ENCODE measurements around the gene AFF1. TPM values are rescaled to one million over a fixed set of nuclear protein-coding genes. Genes with fewer than 3 reads are reported as not detected.

Gene AFF1
- total and polyA plus RNA-seq, 4 donors = 7.2 to 42.8 (median 21.5) TPM

DNA sequence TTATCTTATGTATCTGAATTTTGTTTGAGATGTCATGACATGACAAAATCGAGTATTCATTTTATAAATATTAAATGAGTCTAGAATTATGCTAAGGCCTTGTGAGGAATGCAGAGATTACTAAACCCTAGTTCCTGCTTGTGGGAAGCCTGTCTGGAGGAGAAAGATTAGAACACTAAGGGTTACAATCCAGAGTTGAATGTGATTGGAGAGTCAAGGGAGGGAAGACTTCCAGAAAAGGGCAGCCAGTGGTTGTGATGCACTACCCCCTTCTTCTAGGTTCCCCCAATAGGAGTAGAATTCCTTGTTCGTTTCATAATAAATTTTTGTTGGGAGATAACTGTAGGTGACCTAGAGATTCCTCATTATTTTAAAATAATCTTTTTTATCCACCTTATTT, 141.1 kb downstream of the AFF1 start:
- Histone ChIP-seq H3K4me3 (ENCODE audit: low read depth in 1 of 3, low read length in 3 of 3) (no peak overlapping the region), H3K27ac (ENCODE audit: low read depth in 1 of 2, low read length in 2 of 2) (no peak overlapping the region), H3K4me1 (ENCODE audit: control insufficient read depth in 4 of 4, insufficient read depth in 4 of 4, low read length in 3 of 4) (peaks cover 10 to 25% (median 16%) of the 10 kb centered on the region in 4 donors), H3K9ac (ENCODE audit: low read depth in 1 of 2, low read length in 2 of 2) (no peak overlapping the region), H3K9me3 (ENCODE audit: control insufficient read depth in 4 of 4, low read length in 3 of 4) (no peaks in the 10 kb centered on the region), H3K27me3 (ENCODE audit: control insufficient read depth in 4 of 4, insufficient read depth in 4 of 4, low read length in 3 of 4) (no peaks in the 10 kb centered on the region), H3K36me3 (ENCODE audit: control insufficient read depth in 4 of 4, insufficient read depth in 3 of 4, low read depth in 1 of 4, low read length in 3 of 4) (no peaks in the 10 kb centered on the region)
- DNase-seq (ENCODE audit: low spot score) = no peak
- TF ChIP-seq CTCF (IDR thresholded peaks at IDR 0.05; ENCODE audit: low read depth, low read length, missing input control) (no peak), JUND (IDR thresholded peaks at IDR 0.05) (no peak), MAX (IDR thresholded peaks at IDR 0.05) (no peak), REST (IDR thresholded peaks at IDR 0.05) (no peak), YY1 (IDR thresholded peaks at IDR 0.05) (no peak), NR2F2 (IDR thresholded peaks at IDR 0.05) (no peak), TAF1 (conservative IDR thresholded peaks at IDR 0.05) (no peak), HNF4A (conservative IDR thresholded peaks at IDR 0.05) (no peak), FOXA2 (IDR thresholded peaks at IDR 0.05) (no peak), SP1 (IDR thresholded peaks at IDR 0.05) (no peak), GABPA (IDR thresholded peaks at IDR 0.05 in 1 of 2, conservative IDR thresholded peaks at IDR 0.05 in 1 of 2) (no peak), RXRA (IDR thresholded peaks at IDR 0.05) (no peak)
- TF ChIP-seq, protein P1, sequence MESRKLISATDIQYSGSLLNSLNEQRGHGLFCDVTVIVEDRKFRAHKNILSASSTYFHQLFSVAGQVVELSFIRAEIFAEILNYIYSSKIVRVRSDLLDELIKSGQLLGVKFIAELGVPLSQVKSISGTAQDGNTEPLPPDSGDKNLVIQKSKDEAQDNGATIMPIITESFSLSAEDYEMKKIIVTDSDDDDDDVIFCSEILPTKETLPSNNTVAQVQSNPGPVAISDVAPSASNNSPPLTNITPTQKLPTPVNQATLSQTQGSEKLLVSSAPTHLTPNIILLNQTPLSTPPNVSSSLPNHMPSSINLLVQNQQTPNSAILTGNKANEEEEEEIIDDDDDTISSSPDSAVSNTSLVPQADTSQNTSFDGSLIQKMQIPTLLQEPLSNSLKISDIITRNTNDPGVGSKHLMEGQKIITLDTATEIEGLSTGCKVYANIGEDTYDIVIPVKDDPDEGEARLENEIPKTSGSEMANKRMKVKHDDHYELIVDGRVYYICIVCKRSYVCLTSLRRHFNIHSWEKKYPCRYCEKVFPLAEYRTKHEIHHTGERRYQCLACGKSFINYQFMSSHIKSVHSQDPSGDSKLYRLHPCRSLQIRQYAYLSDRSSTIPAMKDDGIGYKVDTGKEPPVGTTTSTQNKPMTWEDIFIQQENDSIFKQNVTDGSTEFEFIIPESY (IDR thresholded peaks at IDR 0.05) = no peak
- 85% methylated on average over 2 of the region's 2 CpGs for WGBS

DNA sequence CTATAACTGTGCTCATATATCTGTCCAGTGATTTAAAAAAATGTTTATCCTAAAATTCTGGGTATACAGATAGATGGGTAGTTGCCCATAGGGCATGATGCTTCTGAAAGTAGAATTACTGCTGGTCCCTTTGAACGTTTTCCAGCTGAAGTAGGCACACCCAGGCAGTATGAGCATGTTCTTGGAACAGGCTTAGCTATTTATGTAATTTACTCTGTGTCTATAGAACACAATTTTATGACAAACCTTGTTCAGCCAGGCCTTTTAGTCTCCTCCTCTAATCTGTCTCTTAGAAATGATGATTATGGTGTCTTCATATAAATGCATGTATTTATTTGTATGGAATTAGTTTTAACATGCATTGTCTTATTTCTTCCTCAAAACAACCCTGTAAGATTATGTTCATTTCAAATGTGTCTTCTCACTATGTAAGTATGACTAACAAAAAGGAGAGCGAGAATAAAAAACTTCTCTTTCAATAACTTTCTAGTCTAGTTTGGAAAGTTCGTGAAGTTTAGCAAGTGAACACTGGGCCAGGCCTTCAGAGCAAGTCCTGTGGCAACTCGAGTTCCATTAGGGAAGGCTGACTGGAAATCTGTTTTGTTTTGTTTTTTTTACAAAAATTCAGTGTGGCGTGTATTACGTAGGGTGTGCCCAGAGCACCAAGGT, 142.0 kb downstream of the AFF1 start:
- no peaks in the 10 kb centered on the region for H3K36me3 ChIP-seq (ENCODE audit: control insufficient read depth in 4 of 4, insufficient read depth in 3 of 4, low read depth in 1 of 4, low read length in 3 of 4)
- WGBS = 91% methylated on average over 6 of the region's 6 CpGs
- no peak for DNase-seq (ENCODE audit: low spot score)
- H3K27ac ChIP-seq (ENCODE audit: low read depth in 1 of 2, low read length in 2 of 2) = no peak overlapping the region
- H3K27me3 ChIP-seq (ENCODE audit: control insufficient read depth in 4 of 4, insufficient read depth in 4 of 4, low read length in 3 of 4) = no peaks in the 10 kb centered on the region
- TF ChIP-seq TAF1 (conservative IDR thresholded peaks at IDR 0.05) (no peak), NR2F2 (IDR thresholded peaks at IDR 0.05) (no peak)
- TF ChIP-seq, protein P1 (IDR thresholded peaks at IDR 0.05) = no peak
- no peak overlapping the region for H3K4me3 ChIP-seq (ENCODE audit: low read depth in 1 of 3, low read length in 3 of 3)
- H3K9ac ChIP-seq (ENCODE audit: low read depth in 1 of 2, low read length in 2 of 2) = no peak overlapping the region
- H3K4me1 ChIP-seq (ENCODE audit: control insufficient read depth in 4 of 4, insufficient read depth in 4 of 4, low read length in 3 of 4) = peaks cover 6 to 19% (median 14%) of the 10 kb centered on the region in 4 donors
- no peaks in the 10 kb centered on the region for H3K9me3 ChIP-seq (ENCODE audit: control insufficient read depth in 4 of 4, low read length in 3 of 4)

All from liver (tissue), 9 donors.